ENCODE results near the gene OR12D2. TPM values are rescaled to one million over a fixed set of nuclear protein-coding genes. Genes with fewer than 3 reads are reported as not detected.
A peak's percentile ranks its signal among the peaks of the same experiment; 100 is the strongest.

The OR12D2 gene
- polyA plus RNA-seq, 1 donor from 2014 or later, result not detected

DNA sequence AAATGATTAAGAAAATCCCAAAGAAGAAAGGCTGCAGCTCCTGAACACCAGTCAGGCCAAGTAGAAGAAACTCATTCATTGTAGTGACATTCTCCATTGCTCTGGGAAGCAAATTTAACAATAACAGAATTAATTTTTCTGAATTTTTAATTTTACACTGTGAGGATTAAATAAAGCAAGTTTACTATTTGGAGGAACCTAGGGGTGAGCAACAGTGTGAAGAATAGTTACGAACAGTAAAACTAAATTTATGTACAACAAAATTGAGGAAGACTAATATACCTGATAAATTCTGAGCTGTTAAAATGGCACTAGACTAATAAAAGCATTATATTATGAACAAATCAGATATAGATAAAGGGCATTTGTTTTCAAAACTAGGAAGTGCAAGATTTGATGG lies 20.2 kb upstream of the OR12D2 start, which contains the start of gene OR12D3:
TSS of gene OR12D3 (minus strand) at position 101 of the 400 bp plus-strand sequence. CDS start at position 97, 4 bp downstream.
- Histone ChIP-seq H4K20me1 (ENCODE audit: insufficient read depth) (no peaks in the 10 kb centered on the region), H3F3A (ENCODE audit: insufficient read depth, low read length, poor library complexity, severe bottlenecking) (no peaks in the 10 kb centered on the region), H3K27me3 (ENCODE audit: insufficient read depth, low read depth, low read length) (no peaks in the 10 kb centered on the region), H3K9me2 (ENCODE audit: insufficient read depth, low read length) (no peaks in the 10 kb centered on the region), H3K9ac (ENCODE audit: low read length) (no peak within 1 kb of the TSS), H3K4me3 (ENCODE audit: low read length) (no peak within 1 kb of the TSS), H3K36me3 (ENCODE audit: insufficient read depth, low read length) (no peaks in the 10 kb centered on the region), H3K9me3 (ENCODE audit: low read length) (no peaks in the 10 kb centered on the region), H2AFZ (ENCODE audit: low read depth, low read length) (no peak within 1 kb of the TSS), H3K27ac (ENCODE audit: low read length) (no peak within 1 kb of the TSS), H3K4me2 (ENCODE audit: low read length) (no peak within 1 kb of the TSS), H3K79me2 (replicated peaks; ENCODE audit: insufficient read depth, low read length) (no peaks in the 10 kb centered on the region)
- no peak for TF ChIP-seq TAF1 (IDR thresholded peaks at IDR 0.05; ENCODE audit: low read depth)
- no peak for TF ChIP-seq EP300 (conservative IDR thresholded peaks at IDR 0.05; ENCODE audit: poor library complexity, severe bottlenecking)
- TF ChIP-seq SMC3 (conservative IDR thresholded peaks at IDR 0.05; ENCODE audit: poor library complexity), result no peak
- no peak for TF ChIP-seq MXI1 (conservative IDR thresholded peaks at IDR 0.05; ENCODE audit: poor library complexity, severe bottlenecking)
- no peak for TF ChIP-seq POLR2AphosphoS5 (IDR thresholded peaks at IDR 0.05)
- no peak for TF ChIP-seq RAD21 (conservative IDR thresholded peaks at IDR 0.05)
- no peak for TF ChIP-seq EZH2 (IDR thresholded peaks at IDR 0.05; ENCODE audit: borderline replicate concordance, insufficient read depth, low read length, poor library complexity, severe bottlenecking)
- no peak for TF ChIP-seq CTCF (IDR thresholded peaks at IDR 0.05; ENCODE audit: poor library complexity, severe bottlenecking)
- no peak for TF ChIP-seq REST (IDR thresholded peaks at IDR 0.05; ENCODE audit: borderline replicate concordance)

GRCh38 chr6:29376003-29376402 lies 19.4 kb upstream of the OR12D2 start:
- Histone ChIP-seq H4K20me1 (ENCODE audit: insufficient read depth) (no peaks in the 10 kb centered on the region), H3K9me2 (ENCODE audit: insufficient read depth, low read length) (no peaks in the 10 kb centered on the region), H3K79me2 (replicated peaks; ENCODE audit: insufficient read depth, low read length) (no peaks in the 10 kb centered on the region), H3K9me3 (ENCODE audit: low read length) (no peaks in the 10 kb centered on the region), H2AFZ (ENCODE audit: low read depth, low read length) (no peak overlapping the region), H3K36me3 (ENCODE audit: insufficient read depth, low read length) (no peaks in the 10 kb centered on the region), H3K27ac (ENCODE audit: low read length) (no peak overlapping the region), H3K27me3 (ENCODE audit: insufficient read depth, low read depth, low read length) (no peaks in the 10 kb centered on the region), H3K9ac (ENCODE audit: low read length) (no peak overlapping the region), H3F3A (ENCODE audit: insufficient read depth, low read length, poor library complexity, severe bottlenecking) (no peaks in the 10 kb centered on the region), H3K4me3 (ENCODE audit: low read length) (no peak overlapping the region), H3K4me2 (ENCODE audit: low read length) (no peak overlapping the region)
- TF ChIP-seq CTCF (IDR thresholded peaks at IDR 0.05; ENCODE audit: poor library complexity, severe bottlenecking) (peak; percentile 36), POLR2AphosphoS5 (IDR thresholded peaks at IDR 0.05) (no peak), RAD21 (conservative IDR thresholded peaks at IDR 0.05) (peak; percentile 48), EP300 (conservative IDR thresholded peaks at IDR 0.05; ENCODE audit: poor library complexity, severe bottlenecking) (no peak), EZH2 (IDR thresholded peaks at IDR 0.05; ENCODE audit: borderline replicate concordance, insufficient read depth, low read length, poor library complexity, severe bottlenecking) (no peak)

Measured in neural cell (in vitro differentiated cells).